Measurements from ENCODE around the gene TTC7B. TPM values are rescaled to one million over a fixed set of nuclear protein-coding genes. Genes with fewer than 3 reads are reported as not detected.

TTC7B gene
- total RNA-seq, 1 donor from 2014 or later = 46.0 TPM

DNA sequence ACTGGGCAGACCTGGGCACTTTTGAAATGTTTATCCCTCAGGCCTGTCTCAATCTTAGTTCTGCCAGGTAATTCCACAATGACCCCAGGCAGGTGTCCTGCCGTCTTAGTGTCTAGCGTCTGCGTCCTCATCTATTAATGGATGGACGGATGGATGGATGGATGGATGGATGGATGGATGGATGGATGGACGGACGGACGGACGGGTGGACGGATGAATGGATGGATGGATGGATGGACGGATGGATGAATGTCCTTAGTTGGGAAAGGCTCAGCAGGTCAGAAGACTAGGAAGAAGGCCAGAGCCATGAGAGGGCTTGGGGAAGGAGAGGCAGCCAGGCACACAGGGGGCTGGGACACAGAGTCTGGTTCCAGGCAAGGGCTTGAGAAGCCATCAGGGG lies 278.1 kb downstream of the TTC7B start:
- Histone ChIP-seq H3K36me3 (ENCODE audit: control insufficient read depth, insufficient read depth, low read length) (no peaks in the 10 kb centered on the region), H3K27me3 (ENCODE audit: control insufficient read depth, insufficient read depth, low read length) (no peaks in the 10 kb centered on the region), H3K4me3 (ENCODE audit: low read depth, low read length) (no peak overlapping the region)
- TF ChIP-seq, protein P1, sequence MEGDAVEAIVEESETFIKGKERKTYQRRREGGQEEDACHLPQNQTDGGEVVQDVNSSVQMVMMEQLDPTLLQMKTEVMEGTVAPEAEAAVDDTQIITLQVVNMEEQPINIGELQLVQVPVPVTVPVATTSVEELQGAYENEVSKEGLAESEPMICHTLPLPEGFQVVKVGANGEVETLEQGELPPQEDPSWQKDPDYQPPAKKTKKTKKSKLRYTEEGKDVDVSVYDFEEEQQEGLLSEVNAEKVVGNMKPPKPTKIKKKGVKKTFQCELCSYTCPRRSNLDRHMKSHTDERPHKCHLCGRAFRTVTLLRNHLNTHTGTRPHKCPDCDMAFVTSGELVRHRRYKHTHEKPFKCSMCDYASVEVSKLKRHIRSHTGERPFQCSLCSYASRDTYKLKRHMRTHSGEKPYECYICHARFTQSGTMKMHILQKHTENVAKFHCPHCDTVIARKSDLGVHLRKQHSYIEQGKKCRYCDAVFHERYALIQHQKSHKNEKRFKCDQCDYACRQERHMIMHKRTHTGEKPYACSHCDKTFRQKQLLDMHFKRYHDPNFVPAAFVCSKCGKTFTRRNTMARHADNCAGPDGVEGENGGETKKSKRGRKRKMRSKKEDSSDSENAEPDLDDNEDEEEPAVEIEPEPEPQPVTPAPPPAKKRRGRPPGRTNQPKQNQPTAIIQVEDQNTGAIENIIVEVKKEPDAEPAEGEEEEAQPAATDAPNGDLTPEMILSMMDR (IDR thresholded peaks at IDR 0.05; ENCODE audit: insufficient read depth, low read length, poor library complexity, severe bottlenecking) = no peak
- no peak for DNase-seq (ENCODE audit: low read depth)

DNA sequence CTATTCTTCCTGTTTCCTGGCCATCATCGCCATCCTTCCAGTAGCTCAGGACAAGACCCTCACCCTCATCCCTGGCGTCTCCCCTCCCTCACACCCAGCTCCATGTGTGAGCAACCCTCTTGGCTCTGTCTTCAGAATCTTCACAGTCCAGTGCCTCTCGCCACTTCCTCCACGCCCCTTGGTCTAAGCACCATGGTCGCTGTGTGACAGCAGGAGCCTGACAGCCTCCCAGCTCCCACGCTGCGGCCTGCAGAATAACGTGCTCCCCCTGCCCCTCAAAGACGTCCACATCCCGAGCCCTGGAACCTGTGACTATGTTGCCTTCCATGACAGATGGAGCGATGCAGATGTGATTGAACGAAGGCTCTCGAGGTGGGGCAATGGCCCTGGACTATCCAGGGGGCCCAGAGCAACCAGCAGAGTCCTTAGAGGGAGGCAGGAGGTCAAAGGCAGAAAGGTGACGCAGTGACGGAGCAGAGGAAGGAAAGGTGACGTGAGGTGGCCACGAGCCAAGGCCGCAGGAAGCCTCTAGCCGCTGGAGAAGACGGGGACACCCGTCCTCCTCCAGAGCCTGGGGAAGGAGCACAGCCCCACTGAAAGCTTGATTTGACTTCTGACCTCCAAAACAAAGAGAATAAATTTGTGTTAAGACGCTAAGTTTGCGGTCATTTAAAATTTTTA lies 279.6 kb downstream of the TTC7B start:
- TF ChIP-seq, protein P1 (IDR thresholded peaks at IDR 0.05; ENCODE audit: insufficient read depth, low read length, poor library complexity, severe bottlenecking) = no peak
- DNase-seq (ENCODE audit: low read depth) = no peak

DNA sequence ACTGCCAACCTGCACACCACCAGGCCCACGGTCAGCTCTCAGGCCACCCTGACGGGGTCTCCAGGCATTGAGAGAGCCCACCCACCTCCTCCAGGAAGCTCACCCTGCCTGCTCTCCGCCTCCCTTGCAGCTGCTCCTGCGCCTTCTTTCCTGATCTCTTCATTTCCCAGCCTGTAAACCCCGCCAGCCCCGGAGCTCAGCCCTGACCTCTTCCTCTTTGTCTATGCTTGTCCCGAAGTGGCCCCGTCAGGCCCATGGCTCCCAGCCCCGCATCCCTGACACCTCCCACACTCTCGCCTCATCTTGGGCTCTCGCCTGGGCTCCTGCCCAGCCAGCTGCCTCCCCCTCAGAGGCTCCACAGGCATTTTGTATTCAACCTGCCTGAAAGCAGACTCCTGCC lies 280.1 kb downstream of the TTC7B start:
- no peaks in the 10 kb centered on the region for H3K27me3 ChIP-seq (ENCODE audit: control insufficient read depth, insufficient read depth, low read length)
- H3K36me3 ChIP-seq (ENCODE audit: control insufficient read depth, insufficient read depth, low read length) = no peaks in the 10 kb centered on the region
- TF ChIP-seq, protein P1 (IDR thresholded peaks at IDR 0.05; ENCODE audit: insufficient read depth, low read length, poor library complexity, severe bottlenecking) = no peak
- no peak for DNase-seq (ENCODE audit: low read depth)
- H3K4me3 ChIP-seq (ENCODE audit: low read depth, low read length) = no peak overlapping the region

More for the DNA sequence above, 279.6 kb downstream of the TTC7B start:
- Histone ChIP-seq H3K36me3 (ENCODE audit: control insufficient read depth, insufficient read depth, low read length) (no peaks in the 10 kb centered on the region), H3K4me3 (ENCODE audit: low read depth, low read length) (no peak overlapping the region), H3K27me3 (ENCODE audit: control insufficient read depth, insufficient read depth, low read length) (no peaks in the 10 kb centered on the region)

DNA sequence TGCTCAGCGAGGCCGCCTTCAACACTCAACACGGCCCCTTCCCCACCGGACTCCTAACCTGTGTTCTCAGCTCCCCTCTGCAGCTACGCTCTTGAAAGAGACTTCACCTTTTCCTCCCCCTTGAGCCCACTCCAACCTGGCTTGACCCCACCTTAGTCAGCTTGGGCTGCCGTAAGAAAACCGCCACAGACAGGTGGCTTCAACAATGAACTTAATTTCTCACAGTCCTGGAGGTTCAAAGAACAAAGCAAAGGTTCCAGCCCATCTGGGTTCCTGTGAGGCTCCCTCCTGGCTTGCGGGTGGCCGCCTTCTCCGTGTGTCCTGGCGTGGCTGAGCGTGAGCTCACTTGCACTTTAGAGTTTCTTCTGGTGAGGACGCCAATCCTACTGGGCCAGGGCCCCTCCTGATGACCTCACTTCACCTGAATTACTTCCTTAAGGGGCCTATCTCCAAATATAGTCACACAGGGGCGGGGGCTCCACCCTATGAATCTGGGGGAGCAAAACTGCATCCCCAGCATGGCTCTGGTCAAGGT lies 280.6 kb downstream of the TTC7B start:
- Histone ChIP-seq H3K27me3 (ENCODE audit: control insufficient read depth, insufficient read depth, low read length) (no peaks in the 10 kb centered on the region), H3K36me3 (ENCODE audit: control insufficient read depth, insufficient read depth, low read length) (no peaks in the 10 kb centered on the region), H3K4me3 (ENCODE audit: low read depth, low read length) (no peak overlapping the region)
- TF ChIP-seq, protein P1 (IDR thresholded peaks at IDR 0.05; ENCODE audit: insufficient read depth, low read length, poor library complexity, severe bottlenecking) = no peak
- DNase-seq (ENCODE audit: low read depth) = no peak

DNA sequence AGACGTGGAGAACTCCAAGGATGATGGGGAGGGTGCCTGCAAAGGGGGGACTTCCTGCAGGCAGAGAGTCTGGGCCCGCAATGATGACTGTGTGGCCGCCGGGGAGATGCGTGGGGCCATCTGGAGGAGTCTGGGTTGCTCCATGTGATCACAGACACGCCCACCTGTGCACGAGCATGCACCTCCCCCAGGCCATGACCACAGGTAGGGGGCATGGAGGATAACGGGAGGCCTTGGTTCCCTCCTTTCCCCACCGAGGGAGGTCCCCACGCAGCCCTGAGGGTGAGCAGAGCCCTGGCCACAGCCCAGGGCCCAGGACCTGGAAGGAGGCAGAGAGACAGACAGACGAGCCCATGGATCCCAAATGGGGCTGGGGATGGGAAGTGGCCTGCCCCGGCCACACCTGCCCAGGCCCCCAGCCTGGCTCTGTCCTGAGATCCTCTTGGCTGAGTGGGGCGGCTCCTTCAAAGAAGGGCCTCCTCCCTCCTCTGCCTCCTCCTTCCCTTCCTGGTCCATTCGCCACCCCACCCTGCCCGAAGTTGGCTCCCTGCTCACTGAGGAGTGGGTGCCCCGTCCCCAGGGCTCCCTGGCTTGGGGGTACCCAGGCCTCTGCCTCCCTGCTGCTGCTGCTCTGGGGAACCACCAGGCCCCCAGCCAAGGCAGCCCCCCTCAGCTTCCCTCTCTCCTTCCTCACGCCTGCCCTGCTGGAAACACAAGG lies 281.2 kb downstream of the TTC7B start:
- TF ChIP-seq, protein P1 (IDR thresholded peaks at IDR 0.05; ENCODE audit: insufficient read depth, low read length, poor library complexity, severe bottlenecking) = no peak

More for the DNA sequence above, 281.2 kb downstream of the TTC7B start:
- H3K4me3 ChIP-seq (ENCODE audit: low read depth, low read length) = no peak overlapping the region
- H3K27me3 ChIP-seq (ENCODE audit: control insufficient read depth, insufficient read depth, low read length) = no peaks in the 10 kb centered on the region
- no peak for DNase-seq (ENCODE audit: low read depth)
- no peaks in the 10 kb centered on the region for H3K36me3 ChIP-seq (ENCODE audit: control insufficient read depth, insufficient read depth, low read length)
